ENCODE measurements around the gene HM13.
"Not testable (repeated sequence)": the region's sequence is repeated elsewhere in the genome, so short reads cannot be mapped to it uniquely, and the experiment has no call there.

Gene HM13

DNA sequence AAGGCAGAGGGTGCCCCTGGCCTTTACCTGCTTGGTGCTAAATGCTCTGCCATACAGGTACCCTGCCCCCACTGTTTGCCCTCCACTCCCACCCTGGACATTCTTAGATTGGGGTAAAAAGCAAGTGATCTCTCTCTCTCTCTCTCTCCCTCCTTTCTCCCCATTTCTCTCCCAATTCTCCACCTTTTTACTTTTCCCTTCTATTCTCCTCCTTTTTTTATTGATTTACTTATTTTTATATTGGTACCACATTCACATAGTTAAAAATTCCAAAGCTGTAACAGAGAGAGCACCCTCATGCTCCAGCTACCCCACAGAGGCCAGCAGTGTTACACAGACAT is 53.1 kb downstream of the HM13 start:
- DNase-seq (ENCODE audit: low read depth) = no peak

DNA sequence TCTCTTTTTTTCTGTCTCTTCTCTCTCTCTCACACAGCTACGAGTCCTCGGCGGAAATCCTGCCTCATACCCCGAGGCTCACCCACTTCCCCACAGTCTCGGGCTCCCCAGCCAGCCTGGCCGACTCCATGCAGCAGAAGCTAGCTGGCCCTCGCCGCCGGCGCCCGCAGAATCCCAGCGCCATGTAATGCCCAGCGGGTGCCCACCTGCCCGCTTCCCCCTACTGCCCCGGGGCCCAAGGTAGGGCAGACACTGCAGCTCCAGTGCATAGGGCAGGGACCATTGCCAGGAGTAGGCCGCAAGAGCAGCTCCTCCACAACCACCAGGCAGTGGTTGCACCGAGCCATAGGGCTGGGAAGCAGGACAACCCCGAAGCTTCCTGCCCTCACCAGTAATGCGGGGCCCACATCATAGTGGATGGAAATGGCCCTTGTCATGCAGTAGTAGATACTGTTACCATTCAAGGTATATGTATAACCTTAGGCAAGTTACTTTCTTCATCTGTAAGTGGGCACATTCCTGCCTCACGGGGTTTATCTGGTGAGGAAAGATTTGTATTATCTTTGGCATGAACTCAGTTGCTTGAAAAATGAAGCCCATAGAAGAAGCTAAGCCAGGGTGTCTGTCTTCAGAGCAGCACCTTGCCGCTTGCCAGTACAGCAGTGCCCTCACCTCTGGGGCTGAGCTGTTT is 53.9 kb downstream of the HM13 start:
- DNase-seq (ENCODE audit: low read depth) = no peak

DNA sequence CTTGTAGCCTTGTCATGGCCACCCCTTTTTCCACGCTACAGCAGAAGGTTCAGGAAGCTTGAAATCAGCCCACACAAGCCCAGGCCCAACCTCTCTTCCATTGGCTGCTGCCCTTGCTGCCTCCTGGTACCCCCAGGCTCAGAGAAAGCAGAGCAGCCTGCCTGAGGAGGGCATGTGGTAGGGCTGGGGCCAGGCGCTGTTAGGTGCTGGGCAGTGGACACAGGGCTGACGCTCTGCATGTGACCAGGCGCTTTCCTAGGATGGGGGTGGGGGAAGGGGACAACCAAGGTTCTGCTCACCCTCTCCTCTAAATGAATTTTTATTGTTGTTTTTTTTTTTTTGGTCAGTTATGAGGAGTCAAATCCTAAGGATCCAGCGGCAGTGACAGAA is 54.5 kb downstream of the HM13 start:
- no peak for DNase-seq (ENCODE audit: low read depth)

DNA sequence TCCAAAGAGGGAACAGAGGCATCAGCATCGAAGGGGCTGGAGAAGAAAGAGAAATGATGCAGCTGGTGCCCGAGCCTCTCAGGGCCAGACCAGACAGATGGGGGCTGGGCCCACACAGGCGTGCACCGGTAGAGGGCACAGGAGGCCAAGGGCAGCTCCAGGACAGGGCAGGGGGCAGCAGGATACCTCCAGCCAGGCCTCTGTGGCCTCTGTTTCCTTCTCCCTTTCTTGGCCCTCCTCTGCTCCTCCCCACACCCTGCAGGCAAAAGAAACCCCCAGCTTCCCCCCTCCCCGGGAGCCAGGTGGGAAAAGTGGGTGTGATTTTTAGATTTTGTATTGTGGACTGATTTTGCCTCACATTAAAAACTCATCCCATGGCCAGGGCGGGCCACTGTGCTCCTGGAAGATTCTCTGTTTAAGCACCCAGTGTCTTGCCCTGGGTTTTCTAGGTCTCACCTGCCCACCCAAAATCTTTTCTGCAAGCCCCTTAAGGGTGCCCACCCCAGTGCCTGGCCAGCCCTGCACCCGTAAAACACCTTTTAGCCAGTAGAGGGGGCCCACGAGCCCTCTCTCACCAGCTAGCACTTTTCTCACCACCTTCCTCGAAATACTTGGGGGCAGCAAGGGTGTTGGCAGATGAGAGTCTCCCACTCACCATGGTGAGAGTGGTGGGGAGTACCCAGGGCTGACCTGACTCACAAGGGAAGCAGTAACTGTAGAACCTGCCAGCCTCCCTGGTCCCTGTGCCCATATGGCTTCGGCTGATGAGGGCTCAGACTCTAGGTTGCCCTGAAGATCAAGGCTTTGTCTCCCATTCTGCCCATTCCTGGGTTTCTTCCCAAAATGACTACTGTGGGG is 55.1 kb downstream of the HM13 start:
- DNase-seq (ENCODE audit: low read depth) = peak; percentile 47

DNA sequence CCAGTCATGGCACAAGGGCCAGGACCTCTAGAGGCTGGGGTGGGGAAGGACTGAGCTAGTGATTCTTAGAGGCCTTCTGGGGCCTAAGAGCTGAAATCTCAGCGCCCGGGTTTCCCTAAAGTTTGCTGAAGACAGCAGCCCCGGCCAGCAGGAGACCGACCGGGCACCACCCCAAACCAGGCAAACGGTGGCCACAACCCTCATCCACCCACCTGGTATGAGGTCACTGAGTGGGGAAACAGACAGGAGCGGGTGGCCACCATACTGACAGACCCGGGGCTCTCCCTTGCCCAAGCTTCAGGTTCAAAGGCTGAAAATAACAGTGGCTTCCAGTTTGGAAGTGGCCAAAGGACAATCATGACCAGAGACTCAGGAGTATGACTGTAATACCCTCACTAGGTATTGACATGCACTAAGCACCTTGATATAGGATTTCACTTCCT is 55.8 kb downstream of the HM13 start:
- DNase-seq (ENCODE audit: low read depth) = no peak

DNA sequence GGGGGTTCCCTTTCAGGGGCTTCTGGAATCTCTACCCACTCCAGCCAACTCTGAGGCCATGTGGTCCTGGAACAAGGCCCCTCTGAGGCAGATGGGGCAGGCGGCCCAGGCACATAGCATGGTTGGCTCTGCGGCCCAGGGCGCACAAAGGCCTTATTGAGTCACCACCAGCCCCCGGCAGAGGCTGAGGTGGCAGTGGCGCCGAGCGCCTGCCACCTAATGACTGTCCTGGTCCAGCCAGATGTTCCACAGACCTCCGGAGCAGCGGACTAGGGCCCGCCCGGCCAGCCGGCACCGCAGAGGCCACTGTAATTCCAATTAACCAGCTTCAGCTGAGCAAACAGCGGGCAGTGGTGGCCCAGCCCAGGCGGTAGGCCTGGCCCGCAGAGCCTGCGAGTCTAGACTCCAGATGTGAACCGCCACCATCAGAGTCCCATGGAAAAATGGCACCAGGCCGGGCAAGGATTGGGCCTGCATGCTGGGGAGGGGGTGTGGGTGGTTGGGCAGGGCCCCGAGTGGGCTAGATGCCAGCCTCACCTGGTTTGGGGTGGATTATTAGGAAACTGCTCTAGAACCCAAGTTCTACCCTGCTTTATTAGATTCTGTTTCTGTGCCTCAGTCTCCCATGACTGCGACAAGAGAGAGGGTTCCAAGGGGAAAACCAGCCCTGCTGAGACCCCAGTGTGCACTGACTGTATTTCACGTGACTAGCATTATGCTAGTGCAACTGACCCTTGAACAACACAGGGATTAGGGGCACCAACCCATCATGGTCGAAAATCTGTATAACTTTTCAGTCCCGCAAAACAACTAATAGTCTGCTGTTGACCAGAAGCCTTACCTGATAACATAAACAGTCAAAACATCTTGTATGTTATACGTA is 56.7 kb downstream of the HM13 start:
- no peak for DNase-seq (ENCODE audit: low read depth)

DNA sequence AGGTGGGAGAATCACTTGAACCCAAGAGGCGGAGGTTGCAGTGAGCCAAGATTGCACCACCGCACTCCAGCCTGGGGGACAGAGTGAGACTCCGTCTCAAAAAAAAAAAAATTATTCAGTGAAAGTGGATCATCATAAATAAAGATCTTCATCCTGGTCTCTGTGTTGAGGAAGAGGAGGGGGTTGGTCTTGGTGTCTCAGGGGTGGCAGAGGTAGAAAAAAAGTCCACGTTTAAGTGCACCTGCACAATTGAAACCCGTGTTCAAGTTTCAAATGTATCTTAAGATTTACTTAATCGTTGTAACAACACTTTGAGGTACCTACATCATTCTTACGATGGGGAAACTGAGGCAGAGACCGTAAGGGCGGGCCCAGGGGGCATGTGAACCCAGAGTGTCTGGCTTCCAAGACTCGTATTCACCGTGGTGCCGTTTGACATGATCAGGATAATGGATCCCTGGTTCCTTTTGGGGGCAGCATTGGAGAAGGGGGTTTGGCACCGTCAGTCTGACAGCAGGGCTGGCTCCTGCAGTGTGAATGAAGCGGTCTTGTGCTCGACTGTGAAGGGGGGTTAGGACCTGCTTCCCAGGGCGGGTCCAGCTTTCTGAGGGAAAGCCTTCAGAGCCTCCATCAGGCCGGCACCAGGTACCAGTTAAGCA is 57.9 kb downstream of the HM13 start:
- DNase-seq (ENCODE audit: low read depth) = no peak

DNA sequence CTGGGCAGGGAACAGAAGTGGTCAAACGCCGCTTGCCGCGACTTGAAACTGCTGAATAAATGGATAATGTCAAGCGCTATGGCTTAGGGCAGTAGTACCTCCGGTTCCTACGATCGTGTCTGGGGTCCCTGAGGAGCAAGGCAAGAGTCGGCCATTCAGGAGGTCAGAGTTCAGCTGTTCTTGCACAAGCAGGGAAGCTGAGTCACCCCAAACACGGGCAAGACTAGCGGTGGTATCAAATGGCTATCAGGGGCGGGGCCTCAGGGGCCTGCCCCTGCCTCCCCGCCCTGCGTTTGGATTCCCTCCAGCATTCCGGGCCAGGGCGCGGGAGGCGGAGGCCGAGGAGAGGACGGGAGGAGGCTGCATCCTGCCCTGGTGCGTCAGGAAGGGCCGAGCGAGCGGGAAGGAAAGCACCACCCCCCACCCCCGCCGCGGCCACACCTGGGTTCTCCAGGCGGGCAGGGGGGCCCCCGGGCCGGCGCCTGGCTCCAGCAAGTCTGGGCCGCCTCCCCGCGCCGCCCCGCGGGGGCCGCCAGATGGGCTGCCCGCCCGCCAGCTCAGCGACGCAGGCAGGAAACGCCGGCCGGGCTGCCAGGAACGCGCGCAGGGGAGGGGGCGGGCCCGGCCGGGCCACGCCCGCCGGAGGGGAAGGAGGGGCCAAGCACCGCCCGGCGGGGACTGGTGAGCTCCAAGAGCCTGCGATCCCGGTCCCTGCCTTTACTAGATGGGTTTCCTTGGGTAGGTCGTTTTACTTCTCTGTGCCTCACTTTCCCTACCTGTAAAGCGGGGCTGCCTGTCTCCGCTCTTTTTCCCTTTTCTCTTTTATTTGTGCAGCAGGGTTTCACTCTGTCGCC is 58.7 kb downstream of the HM13 start:
- peak; percentile 84 for DNase-seq (ENCODE audit: low read depth)

DNA sequence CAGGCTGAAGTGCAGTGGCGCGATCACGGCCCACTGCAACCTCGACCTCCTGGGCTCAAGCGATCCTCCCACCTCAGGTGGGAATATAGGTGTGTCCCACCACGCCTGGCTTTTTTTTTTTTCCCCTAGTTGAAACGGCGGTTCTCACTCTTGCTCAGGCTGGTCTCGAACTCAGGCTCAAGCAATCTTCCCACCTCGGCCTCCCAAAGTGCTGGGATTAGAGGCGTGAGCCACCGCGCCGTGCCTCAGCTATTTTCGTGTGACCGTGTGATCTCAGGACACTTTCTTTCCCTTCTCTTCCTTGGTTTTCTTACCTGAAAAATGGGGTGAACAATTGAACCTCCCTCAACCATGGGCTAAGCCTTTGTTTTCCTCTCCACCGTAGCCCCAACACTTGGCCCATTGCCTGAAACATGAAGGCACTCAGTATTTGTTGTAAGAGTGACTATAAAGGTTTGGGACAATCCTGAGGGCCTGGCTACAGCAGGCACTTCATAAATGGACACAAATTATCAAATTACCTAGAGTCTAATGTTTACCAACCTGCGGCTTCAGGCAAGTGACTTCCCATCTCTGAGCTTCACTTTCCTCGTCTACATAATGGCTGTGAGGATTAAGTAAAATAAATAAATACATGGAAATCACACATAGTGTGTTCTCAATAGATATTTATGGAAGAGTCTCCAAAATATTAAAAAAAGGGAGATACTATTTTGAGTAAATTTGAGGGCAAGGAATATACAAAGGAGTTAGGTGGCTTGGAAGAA is 59.5 kb downstream of the HM13 start:
- no peak for DNase-seq (ENCODE audit: low read depth)

DNA sequence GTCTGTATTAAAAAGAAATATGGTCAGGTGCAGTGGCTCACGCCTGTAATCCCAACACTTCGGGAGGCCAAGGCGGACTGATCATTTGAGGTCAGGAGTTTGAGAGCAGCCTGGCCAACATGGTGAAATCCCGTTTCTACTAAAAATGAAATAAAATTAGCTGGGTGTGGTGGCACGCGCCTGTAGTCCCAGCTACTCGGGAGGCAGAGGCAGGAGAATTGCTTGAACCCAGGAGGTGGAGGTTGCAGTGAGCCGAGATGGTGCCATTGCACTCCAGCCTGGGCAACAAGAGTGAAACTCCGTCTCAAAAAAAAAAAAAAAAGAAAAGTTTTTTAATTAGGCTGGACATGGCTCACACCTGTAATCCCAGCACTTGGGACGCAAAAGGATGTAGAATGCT is 60.7 kb downstream of the HM13 start:
- DNase-seq (ENCODE audit: low read depth) = not testable (repeated sequence)

DNA sequence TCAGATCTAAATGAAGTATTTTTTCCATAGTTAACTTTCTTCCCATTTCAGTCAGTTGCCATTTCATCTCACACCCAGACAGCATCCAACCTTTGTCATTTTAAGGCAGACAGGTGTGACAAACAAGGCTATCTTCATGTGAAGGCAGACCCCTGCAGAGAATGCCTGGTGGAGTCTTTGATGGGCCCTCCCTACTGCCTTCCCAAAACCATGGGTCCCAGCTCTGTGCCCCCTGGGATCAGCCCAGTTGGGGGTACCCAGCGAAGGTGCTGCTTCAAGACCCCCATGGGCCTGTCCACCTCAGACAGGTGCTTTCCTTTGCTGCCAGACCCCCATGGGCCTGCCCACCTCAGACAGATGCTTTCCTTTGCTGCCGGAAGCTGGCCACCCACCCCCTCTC is 62.5 kb downstream of the HM13 start:
- no peak for DNase-seq (ENCODE audit: low read depth)

DNA sequence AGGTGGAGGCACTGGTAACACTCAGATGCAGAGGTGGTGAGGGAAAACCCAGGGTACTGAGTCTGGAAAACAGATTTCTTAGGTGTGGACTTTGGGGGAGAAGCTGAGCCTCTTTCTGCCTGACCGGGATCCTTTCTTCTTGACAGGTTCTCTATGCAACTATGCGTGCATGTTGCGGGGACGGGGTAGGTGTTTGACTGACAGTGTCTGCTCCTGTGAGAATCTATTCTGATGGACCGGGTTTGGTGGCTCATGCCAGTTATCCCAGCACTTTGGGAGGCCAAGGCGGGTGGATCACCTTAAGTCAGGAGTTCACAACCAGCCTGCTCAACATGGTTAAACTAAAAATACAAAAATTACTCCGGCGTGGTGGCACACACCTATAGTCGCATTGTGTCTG is 63.0 kb downstream of the HM13 start:
- no peak for DNase-seq (ENCODE audit: low read depth)

DNA sequence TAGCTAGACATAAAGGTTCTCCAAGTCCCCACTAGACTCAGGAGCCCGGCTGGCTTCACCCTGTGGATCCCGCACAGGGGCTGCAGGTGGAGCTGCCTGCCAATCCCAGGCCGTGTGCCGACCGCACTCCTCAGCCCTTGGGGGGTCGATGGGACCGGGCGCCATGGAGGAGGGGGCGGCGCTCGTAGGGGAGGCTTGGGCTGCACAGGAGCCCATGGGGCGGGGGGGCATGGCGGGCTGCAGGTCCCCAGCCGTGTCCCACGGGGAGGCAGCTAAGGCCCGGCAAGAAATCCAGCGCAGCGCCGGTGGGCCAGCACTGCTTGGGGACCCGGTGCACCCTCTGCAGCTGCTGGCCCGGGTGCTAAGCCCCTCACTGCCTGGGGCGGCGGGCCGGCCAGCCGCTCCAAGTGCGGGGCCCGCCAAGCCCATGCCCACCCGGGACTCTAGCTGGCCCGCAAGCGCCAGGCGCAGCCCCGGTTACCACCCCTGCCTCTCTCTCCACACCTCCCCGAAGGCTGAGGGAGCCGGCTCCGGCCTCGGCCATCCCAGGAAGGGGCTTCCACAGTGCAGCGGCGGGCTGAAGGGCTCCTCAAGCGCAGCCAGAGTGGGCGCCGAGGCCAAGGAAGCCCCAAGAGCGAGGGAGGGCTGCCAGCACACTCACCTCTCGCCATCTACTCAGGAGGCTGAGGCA is 64.4 kb downstream of the HM13 start:
- no peak for DNase-seq (ENCODE audit: low read depth)

DNA sequence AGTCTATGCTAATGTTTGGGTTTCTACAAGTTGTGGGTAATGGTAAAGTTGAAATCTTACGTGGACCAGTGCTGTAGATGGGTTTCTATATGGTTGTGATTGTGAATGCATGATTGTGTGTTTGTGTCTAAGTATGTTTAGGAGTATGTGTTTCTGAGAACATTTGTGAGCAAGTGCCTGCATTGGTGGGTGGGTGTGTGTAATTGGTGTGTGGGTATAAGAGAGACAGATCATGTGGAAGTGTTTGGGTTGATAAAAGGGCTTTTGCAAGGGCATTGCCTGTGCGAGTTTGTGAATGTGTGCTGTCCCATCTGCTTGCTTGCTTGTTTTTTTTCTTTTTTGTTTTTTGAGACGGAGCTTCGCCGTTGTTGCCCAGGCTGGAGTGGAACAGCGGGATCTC is 65.0 kb downstream of the HM13 start:
- DNase-seq (ENCODE audit: low read depth) = no peak

DNA sequence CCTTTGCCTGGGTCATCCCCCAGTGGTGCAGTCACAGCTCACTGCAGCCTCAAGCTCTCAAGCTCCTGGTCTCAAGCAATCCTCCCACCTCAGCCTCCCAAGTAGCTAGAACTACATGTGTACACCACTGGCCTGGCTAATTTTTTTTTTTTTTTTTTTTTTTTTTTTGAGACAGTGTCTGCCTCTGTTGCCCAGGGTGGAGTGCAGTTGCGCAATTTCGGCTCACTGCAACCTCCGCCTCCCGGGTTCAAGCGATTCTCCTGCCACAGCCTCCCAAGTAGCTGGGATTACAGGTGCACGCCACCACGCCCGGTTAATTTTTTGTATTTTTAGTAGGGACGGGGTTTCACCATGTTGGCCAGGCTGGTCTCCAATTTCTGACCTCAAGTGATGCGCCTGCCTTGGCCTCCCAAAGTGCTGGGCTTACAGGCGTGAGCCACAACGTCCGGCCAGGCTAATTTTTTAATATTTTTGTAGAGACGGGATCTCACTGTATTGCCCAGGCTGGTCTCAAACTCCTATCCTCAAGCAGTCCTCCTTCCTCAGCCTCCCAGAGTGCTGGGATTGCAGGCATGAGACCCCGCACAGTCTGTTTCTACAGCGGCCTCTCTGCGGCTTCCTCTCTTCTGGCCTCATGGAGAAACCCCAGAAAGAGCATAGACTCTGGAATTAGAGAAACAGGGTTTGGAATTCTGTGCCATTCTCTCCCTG is 65.9 kb downstream of the HM13 start:
- not testable (repeated sequence) for DNase-seq (ENCODE audit: low read depth)

DNA sequence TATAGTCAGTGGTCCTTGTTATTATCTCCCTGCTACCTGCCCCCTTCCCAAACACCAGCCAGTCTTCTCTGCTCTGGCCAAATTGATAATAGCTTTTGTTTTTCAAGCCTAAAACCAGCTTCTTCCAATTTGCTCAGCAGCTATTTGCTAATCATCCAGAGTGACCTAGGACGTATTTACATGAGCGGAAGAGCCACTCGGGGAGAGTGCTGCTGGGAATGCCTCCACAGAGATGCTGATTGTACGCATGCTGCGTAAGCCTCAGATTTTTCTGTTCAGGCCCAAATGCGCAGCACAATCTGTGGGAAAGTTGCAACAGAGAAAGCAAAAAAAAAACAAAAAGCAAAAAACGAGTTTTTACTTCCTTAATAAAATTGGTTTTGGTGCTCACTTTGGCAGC is 66.5 kb downstream of the HM13 start:
- DNase-seq (ENCODE audit: low read depth) = no peak

DNA sequence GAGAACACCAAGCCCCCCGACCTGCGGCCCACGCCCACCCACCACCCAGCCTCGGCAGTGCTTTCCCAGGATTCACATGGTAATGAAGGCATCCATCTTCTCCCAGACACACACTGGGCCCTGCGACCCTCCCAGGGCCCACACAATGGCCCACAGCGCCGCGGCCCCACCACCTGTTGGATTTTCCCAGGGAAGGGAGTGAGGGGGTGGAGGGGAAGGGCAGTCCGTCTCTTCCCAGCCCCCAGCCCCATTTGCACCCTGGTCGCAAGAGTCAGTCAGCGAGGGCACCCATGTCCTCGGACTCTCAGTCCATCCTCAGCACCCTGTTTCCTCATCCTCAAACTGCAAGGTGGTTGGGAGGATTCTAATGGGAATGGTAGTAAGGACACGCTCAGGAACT is 67.1 kb downstream of the HM13 start:
- DNase-seq (ENCODE audit: low read depth) = no peak

DNA sequence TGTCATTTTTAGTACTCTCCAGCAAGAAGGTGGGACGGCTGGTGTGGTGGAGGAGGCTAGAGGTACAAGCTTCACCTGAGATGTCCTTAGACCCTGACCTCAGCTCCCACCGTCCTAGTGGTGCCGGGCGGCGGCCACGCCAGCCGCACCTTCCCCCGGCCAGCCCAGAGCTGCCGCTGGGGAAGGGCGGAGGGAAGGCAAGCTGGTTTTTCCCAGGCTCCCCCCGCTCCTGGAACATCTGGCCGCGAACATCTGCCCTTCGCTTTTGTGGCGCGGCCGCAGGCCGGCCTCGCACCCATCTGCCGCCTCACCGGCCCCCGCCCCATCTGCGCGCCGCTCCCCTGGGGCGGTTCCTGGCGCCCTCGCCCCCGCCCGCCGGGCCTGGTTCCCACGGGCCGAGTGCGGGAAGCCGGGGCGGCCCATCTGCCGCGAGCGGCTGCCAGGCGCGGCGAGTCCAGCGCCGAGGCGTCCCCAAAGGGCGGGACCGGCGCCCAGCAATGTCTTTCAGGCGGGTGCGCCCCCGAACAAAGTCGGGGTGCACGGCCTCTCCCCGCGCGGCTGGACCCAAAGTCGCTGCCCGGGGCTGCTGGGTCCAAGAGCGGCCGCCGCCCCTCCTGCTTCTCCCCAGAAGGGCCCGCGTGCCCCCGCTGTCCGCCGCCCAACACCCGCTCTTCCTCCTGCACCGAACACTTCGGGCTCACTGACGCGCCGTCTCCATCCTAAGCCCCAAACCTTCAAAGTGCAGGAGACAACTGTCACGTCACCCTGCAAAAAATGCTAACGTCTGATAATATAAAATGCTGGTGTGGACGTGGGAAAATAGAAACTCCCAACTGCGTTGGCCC is 73.5 kb downstream of the HM13 start:
- DNase-seq (ENCODE audit: low read depth) = no peak

All from activated T-helper 1 cell treated with Interleukin-2 at 50 U/mL for 16 hours (primary cell).